Testis (tissue), 2 donors: ENCODE measurements around the gene SPATA1.

ENCODE experiments used
- POLR2A ChIP-seq: fragments of 450-650 bp; IDR thresholded peaks from one replicate; pipeline ENCODE4 v1.6.1; 2017; ENCODE audit warnings: antibody characterized with exemption, mild to moderate bottlenecking, moderate library complexity
- TF ChIP-seq, protein P1 (sequence below), 3 experiments: fragments of 450-650 bp in 2 of 3; fragments of 200-600 bp in 1 of 3; sonication (generic) in 1 of 3; IDR thresholded peaks; one replicate each; pipeline ENCODE4 v1.5.1; 2016 to 2019; ENCODE audit warnings: antibody characterized with exemption in 3 of 3, mild to moderate bottlenecking in 2 of 3, moderate library complexity in 1 of 3

GRCh38 chr1:84524590-84524989, 18.4 kb downstream of the SPATA1 start:
- TF ChIP-seq, protein P1, sequence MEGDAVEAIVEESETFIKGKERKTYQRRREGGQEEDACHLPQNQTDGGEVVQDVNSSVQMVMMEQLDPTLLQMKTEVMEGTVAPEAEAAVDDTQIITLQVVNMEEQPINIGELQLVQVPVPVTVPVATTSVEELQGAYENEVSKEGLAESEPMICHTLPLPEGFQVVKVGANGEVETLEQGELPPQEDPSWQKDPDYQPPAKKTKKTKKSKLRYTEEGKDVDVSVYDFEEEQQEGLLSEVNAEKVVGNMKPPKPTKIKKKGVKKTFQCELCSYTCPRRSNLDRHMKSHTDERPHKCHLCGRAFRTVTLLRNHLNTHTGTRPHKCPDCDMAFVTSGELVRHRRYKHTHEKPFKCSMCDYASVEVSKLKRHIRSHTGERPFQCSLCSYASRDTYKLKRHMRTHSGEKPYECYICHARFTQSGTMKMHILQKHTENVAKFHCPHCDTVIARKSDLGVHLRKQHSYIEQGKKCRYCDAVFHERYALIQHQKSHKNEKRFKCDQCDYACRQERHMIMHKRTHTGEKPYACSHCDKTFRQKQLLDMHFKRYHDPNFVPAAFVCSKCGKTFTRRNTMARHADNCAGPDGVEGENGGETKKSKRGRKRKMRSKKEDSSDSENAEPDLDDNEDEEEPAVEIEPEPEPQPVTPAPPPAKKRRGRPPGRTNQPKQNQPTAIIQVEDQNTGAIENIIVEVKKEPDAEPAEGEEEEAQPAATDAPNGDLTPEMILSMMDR (IDR thresholded peaks at IDR 0.05) = no peak
- no peak for TF ChIP-seq POLR2A
